H9 (cell line): ENCODE measurements around the gene ARHGDIB. TPM values are rescaled to one million over a fixed set of nuclear protein-coding genes. Genes with fewer than 3 reads are reported as not detected.

ENCODE experiments used
- DNase-seq: peaks from one replicate; pipeline ENCODE4 v3.0.0-alpha.2; 2017
- H2AFZ ChIP-seq: one replicate; pipeline ENCODE4 v1.6.1; 2013; ENCODE audit warnings: mild to moderate bottlenecking, low read length, control low read depth, moderate library complexity
- H2AK5ac ChIP-seq: 2 replicates; pipeline ENCODE4 v1.6.1; 2013; ENCODE audit warnings: low read length, control low read depth, mixed read lengths; ENCODE audit not compliant: insufficient read length
- H2BK120ac ChIP-seq: one replicate; pipeline ENCODE4 v1.6.1; 2013; ENCODE audit warnings: low read depth, mild to moderate bottlenecking, low read length, control low read depth, inconsistent platforms; ENCODE audit not compliant: poor library complexity, severe bottlenecking
- H2BK12ac ChIP-seq: 2 replicates; pipeline ENCODE4 v1.6.1; 2013; ENCODE audit warnings: low read length, control low read depth, mixed read lengths, low read depth; ENCODE audit not compliant: insufficient read length
- H2BK15ac ChIP-seq: 2 replicates; pipeline ENCODE4 v1.6.1; 2013; ENCODE audit warnings: low read depth, low read length, control low read depth
- H2BK20ac ChIP-seq: one replicate; pipeline ENCODE4 v1.6.1; 2013; ENCODE audit warnings: low read depth, mild to moderate bottlenecking, low read length, control low read depth, inconsistent platforms; ENCODE audit not compliant: poor library complexity, severe bottlenecking
- H2BK5ac ChIP-seq: 2 replicates; pipeline ENCODE4 v1.6.1; 2013; ENCODE audit warnings: low read length, control low read depth, mixed read lengths; ENCODE audit not compliant: insufficient read length
- H3K14ac ChIP-seq: 2 replicates; pipeline ENCODE4 v1.6.1; 2013; ENCODE audit warnings: low read length, control low read depth; ENCODE audit not compliant: insufficient read depth
- H3K18ac ChIP-seq: 2 replicates; pipeline ENCODE4 v1.6.1; 2013; ENCODE audit warnings: low read depth, mild to moderate bottlenecking, mixed read lengths, low read length, control low read depth; ENCODE audit not compliant: insufficient read length
- H3K23ac ChIP-seq: 2 replicates; pipeline ENCODE4 v1.6.1; 2013; ENCODE audit warnings: low read length, control low read depth, mixed read lengths, low read depth; ENCODE audit not compliant: insufficient read length
- H3K23me2 ChIP-seq: 2 replicates; pipeline ENCODE4 v1.6.1; 2013; ENCODE audit warnings: low read depth, mild to moderate bottlenecking, mixed read lengths, low read length, control low read depth; ENCODE audit not compliant: insufficient read length, poor library complexity, severe bottlenecking
- H3K27ac ChIP-seq: 2 replicates; pipeline ENCODE4 v1.5.1; 2013; ENCODE audit warnings: low read length, control low read depth, mixed read lengths, low read depth; ENCODE audit not compliant: insufficient read length
- H3K27me3 ChIP-seq: 2 replicates; pipeline ENCODE4 v1.6.1; 2013; ENCODE audit warnings: low read length, control low read depth, inconsistent platforms; ENCODE audit not compliant: insufficient read depth
- H3K4ac ChIP-seq: 2 replicates; pipeline ENCODE4 v1.6.1; 2013; ENCODE audit warnings: low read depth, mild to moderate bottlenecking, control low read depth, inconsistent platforms, low read length, moderate library complexity
- H3K4me1 ChIP-seq: 2 replicates; pipeline ENCODE4 v1.6.1; 2013; ENCODE audit warnings: low read length, control low read depth, inconsistent platforms; ENCODE audit not compliant: insufficient read depth
- H3K4me2 ChIP-seq: 2 replicates; pipeline ENCODE4 v1.6.1; 2013; ENCODE audit warnings: low read length, control low read depth, mixed read lengths; ENCODE audit not compliant: insufficient read length, insufficient read depth
- H3K56ac ChIP-seq: 2 replicates; pipeline ENCODE4 v1.6.1; 2013; ENCODE audit warnings: low read depth, mild to moderate bottlenecking, mixed read lengths, low read length, control low read depth; ENCODE audit not compliant: insufficient read length
- H3K79me1 ChIP-seq: 2 replicates; pipeline ENCODE4 v1.6.1; 2013; ENCODE audit warnings: low read depth, mild to moderate bottlenecking, moderate library complexity, low read length, control low read depth, inconsistent platforms; ENCODE audit not compliant: insufficient read depth, poor library complexity, severe bottlenecking
- H3K79me2 ChIP-seq: 2 replicates; pipeline ENCODE4 v1.6.1; 2013; ENCODE audit warnings: low read length, control low read depth, inconsistent platforms; ENCODE audit not compliant: insufficient read depth
- H3K9ac ChIP-seq: 2 replicates; pipeline ENCODE4 v1.6.1; 2013; ENCODE audit warnings: low read length, control low read depth, mixed read lengths; ENCODE audit not compliant: insufficient read length; ENCODE audit errors: extremely low read depth
- H3K9me3 ChIP-seq: one replicate; pipeline ENCODE4 v1.6.1; 2013; ENCODE audit warnings: low read depth, low read length, inconsistent platforms; ENCODE audit not compliant: control insufficient read depth
- H3T11ph ChIP-seq: one replicate; pipeline ENCODE4 v1.6.1; 2013; ENCODE audit warnings: mild to moderate bottlenecking, low read length, control low read depth, inconsistent platforms
- H4K20me1 ChIP-seq: one replicate; pipeline ENCODE4 v1.6.1; 2013; ENCODE audit not compliant: control insufficient read depth, insufficient read length, insufficient read depth
- H4K5ac ChIP-seq: 2 replicates; pipeline ENCODE4 v1.6.1; 2013; ENCODE audit warnings: low read depth, mild to moderate bottlenecking, mixed read lengths, low read length, control low read depth; ENCODE audit not compliant: insufficient read length
- H4K8ac ChIP-seq: replicated peaks from 2 replicates; pipeline ENCODE4 v1.6.1; 2013; ENCODE audit warnings: low read length, control low read depth, mixed read lengths, low read depth; ENCODE audit not compliant: insufficient read length
- H4K91ac ChIP-seq: 2 replicates; pipeline ENCODE4 v1.6.1; 2013; ENCODE audit warnings: low read depth, mild to moderate bottlenecking, moderate library complexity, mixed read lengths, low read length, control low read depth; ENCODE audit not compliant: insufficient read length
- H3K27ac Mint-ChIP-seq, 3 experiments: 2 replicates in 2 of 3; 3 replicates in 1 of 3; pipeline ENCODE4 v1.8.0; 2020 to 2021; ENCODE audit warnings: mixed read lengths in 3 of 3, mild to moderate bottlenecking in 1 of 3, moderate library complexity in 1 of 3
- H3K27me3 Mint-ChIP-seq: 2 replicates; pipeline ENCODE4 v1.8.0; 2021; ENCODE audit warnings: low read depth, mild to moderate bottlenecking, moderate library complexity, mixed read lengths
- H3K36me3 Mint-ChIP-seq, 3 experiments: 2 replicates in 2 of 3; 3 replicates in 1 of 3; pipeline ENCODE4 v1.8.0; 2020 to 2021; ENCODE audit warnings: low read depth in 3 of 3, mixed read lengths in 3 of 3; ENCODE audit not compliant: insufficient read depth in 1 of 3
- H3K4me1 Mint-ChIP-seq, 2 experiments: 2 replicates each; pipeline ENCODE4 v1.8.0; 2020; ENCODE audit warnings: mixed read lengths in 2 of 2
- H3K4me3 Mint-ChIP-seq, 2 experiments: 2 replicates in 1 of 2; 3 replicates in 1 of 2; pipeline ENCODE4 v1.8.0; 2020 to 2021; ENCODE audit warnings: mild to moderate bottlenecking in 2 of 2, mixed read lengths in 2 of 2, moderate library complexity in 1 of 2
- H3K9me3 Mint-ChIP-seq, 2 experiments: 2 replicates in 1 of 2; 3 replicates in 1 of 2; pipeline ENCODE4 v1.8.0; 2020; ENCODE audit warnings: mild to moderate bottlenecking in 2 of 2, mixed read lengths in 2 of 2, moderate library complexity in 1 of 2
- WGBS: extraction: QIAGEN DNeasy Blood & Tissue Kit; methylation state at CpG from one replicate; pipeline ENCODE4 v1.1.7; 2013; ENCODE audit warnings: missing lambda C conversion rate, low lambda C conversion rate, mixed read lengths; ENCODE audit not compliant: insufficient read length; ENCODE audit errors: extremely low coverage; 5-methylcytosine and 5-hydroxymethylcytosine counted together
- total RNA-seq: library from RNA; stranded (reverse); gene quantifications from 2 replicates; pipeline ENCODE4 v1.2.1, GENCODE V29; 2021
- TF ChIP-seq, protein P1 (sequence below): fragments of 200-600 bp; sonication (generic); conservative IDR thresholded peaks from 3 replicates; pipeline ENCODE4 v1.8.0; 2021; ENCODE audit warnings: antibody characterized with exemption, mild to moderate bottlenecking

The ARHGDIB gene
- total RNA-seq, 1 experiment from 2014 or later: 0.44 TPM

DNA sequence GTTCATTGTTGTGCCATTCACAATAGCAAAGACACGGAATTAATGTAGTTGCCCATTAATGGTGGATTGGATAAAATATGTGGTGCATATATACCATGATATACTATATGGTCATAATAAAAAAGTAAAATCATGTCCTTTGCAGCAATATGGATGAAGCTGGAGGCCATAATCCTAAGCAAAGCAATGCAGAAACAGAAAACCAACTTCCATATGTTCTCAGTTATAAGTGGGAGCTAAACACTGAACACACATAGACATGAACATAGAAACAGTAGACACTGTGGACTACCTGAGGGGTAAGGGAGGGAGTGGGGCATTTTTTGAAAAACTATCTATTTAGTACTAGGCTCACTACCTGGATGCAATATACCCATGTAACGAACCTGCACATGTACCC is 20.0 kb downstream of the ARHGDIB start:
- H3K23ac ChIP-seq: no peak overlapping the region
- no peaks in the 10 kb centered on the region for H3K27me3 ChIP-seq
- no peaks in the 10 kb centered on the region for H3K79me2 ChIP-seq
- no peak overlapping the region for H3K4ac ChIP-seq
- no peaks in the 10 kb centered on the region for H3K9me3 ChIP-seq
- no peak overlapping the region for H3K27ac ChIP-seq
- no peaks in the 10 kb centered on the region for H3K79me1 ChIP-seq
- H4K8ac ChIP-seq: no peak overlapping the region
- H2BK20ac ChIP-seq: no peak overlapping the region
- no peak overlapping the region for H4K91ac ChIP-seq
- H3K23me2 ChIP-seq: no peaks in the 10 kb centered on the region
- TF ChIP-seq, protein P1, sequence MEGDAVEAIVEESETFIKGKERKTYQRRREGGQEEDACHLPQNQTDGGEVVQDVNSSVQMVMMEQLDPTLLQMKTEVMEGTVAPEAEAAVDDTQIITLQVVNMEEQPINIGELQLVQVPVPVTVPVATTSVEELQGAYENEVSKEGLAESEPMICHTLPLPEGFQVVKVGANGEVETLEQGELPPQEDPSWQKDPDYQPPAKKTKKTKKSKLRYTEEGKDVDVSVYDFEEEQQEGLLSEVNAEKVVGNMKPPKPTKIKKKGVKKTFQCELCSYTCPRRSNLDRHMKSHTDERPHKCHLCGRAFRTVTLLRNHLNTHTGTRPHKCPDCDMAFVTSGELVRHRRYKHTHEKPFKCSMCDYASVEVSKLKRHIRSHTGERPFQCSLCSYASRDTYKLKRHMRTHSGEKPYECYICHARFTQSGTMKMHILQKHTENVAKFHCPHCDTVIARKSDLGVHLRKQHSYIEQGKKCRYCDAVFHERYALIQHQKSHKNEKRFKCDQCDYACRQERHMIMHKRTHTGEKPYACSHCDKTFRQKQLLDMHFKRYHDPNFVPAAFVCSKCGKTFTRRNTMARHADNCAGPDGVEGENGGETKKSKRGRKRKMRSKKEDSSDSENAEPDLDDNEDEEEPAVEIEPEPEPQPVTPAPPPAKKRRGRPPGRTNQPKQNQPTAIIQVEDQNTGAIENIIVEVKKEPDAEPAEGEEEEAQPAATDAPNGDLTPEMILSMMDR: no peak
- Mint-ChIP-seq H3K9me3 (no peaks in the 10 kb centered on the region), H3K27me3 (no peaks in the 10 kb centered on the region; the same call in 1 of the 2 replicates), H3K36me3 (no peaks in the 10 kb centered on the region), H3K4me1 (peaks cover 0 to 2% of the 10 kb centered on the region in 2 experiments; a peak in 2 of 4 replicates), H3K4me3 (no peak overlapping the region), H3K27ac (no peak overlapping the region)
- no peak overlapping the region for H2BK5ac ChIP-seq
- no peak overlapping the region for H2BK120ac ChIP-seq
- no peak overlapping the region for H3K18ac ChIP-seq
- H2AK5ac ChIP-seq: no peak overlapping the region
- H4K5ac ChIP-seq: no peak overlapping the region
- WGBS: no CpG with 5 or more reads among the region's 2 CpGs
- no peak overlapping the region for H3K14ac ChIP-seq
- H4K20me1 ChIP-seq: no peaks in the 10 kb centered on the region
- no peak overlapping the region for H2BK15ac ChIP-seq
- H3K4me2 ChIP-seq: no peak overlapping the region
- no peaks in the 10 kb centered on the region for H3K4me1 ChIP-seq
- DNase-seq: no peak
- H3K56ac ChIP-seq: no peak overlapping the region
- no peak overlapping the region for H3T11ph ChIP-seq
- H3K9ac ChIP-seq: no peak overlapping the region
- H2BK12ac ChIP-seq: no peak overlapping the region
- H2AFZ ChIP-seq: no peak overlapping the region
